ENCODE data around the gene MTARC2. TPM values are rescaled to one million over a fixed set of nuclear protein-coding genes. Genes with fewer than 3 reads are reported as not detected.

The MTARC2 gene
- total and polyA plus RNA-seq, 10 donors: 4.8 to 27.2 (median 15.3) TPM

DNA sequence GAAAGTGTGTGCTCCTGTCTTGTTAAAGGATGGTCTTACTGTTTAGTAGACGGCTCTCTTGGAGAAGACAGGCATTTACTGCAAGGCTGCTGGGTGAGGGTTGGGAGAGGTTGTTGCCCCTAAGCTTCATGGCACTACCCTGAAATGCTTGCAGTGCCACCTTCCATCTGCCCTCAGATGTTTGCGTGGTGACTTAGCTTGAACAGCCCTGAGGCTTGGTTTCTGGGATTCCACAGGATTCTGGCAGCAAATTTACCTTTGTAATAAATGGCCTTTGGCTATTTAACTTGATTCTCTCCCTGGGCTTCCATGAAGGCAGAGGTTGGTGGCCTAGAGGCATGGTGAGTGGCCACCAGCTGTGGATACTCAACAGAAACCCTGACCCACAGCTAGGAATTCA lies 50.2 kb downstream of the MTARC2 start:
- WGBS, 5 donors: 93 to 100% (median 100%) methylated on average over 2 of the region's 2 CpGs
- intact Hi-C loops (cut with DNase I; ENCODE audit: low total_unique reads): no loop called here
- DNase-seq: no peak
- H3K4me3 ChIP-seq: no peak overlapping the region
- H3K4me1 ChIP-seq: no peaks in the 10 kb centered on the region
- TF ChIP-seq, protein P1, sequence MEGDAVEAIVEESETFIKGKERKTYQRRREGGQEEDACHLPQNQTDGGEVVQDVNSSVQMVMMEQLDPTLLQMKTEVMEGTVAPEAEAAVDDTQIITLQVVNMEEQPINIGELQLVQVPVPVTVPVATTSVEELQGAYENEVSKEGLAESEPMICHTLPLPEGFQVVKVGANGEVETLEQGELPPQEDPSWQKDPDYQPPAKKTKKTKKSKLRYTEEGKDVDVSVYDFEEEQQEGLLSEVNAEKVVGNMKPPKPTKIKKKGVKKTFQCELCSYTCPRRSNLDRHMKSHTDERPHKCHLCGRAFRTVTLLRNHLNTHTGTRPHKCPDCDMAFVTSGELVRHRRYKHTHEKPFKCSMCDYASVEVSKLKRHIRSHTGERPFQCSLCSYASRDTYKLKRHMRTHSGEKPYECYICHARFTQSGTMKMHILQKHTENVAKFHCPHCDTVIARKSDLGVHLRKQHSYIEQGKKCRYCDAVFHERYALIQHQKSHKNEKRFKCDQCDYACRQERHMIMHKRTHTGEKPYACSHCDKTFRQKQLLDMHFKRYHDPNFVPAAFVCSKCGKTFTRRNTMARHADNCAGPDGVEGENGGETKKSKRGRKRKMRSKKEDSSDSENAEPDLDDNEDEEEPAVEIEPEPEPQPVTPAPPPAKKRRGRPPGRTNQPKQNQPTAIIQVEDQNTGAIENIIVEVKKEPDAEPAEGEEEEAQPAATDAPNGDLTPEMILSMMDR (IDR thresholded peaks at IDR 0.05 in 8 of 11, conservative IDR thresholded peaks at IDR 0.05 in 3 of 11): no peak
- TF ChIP-seq POLR2A (IDR thresholded peaks at IDR 0.05): no peak
- no peak for TF ChIP-seq POLR2AphosphoS5 (IDR thresholded peaks at IDR 0.05)
- H3K27me3 ChIP-seq (replicated peaks in 1 of 7): no peaks in the 10 kb centered on the region
- H3K27ac ChIP-seq: no peak overlapping the region
- H3K9me3 ChIP-seq: no peaks in the 10 kb centered on the region
- peaks cover 0 to 71% (median 0%) of the 10 kb centered on the region in 6 donors for H3K36me3 ChIP-seq

DNA sequence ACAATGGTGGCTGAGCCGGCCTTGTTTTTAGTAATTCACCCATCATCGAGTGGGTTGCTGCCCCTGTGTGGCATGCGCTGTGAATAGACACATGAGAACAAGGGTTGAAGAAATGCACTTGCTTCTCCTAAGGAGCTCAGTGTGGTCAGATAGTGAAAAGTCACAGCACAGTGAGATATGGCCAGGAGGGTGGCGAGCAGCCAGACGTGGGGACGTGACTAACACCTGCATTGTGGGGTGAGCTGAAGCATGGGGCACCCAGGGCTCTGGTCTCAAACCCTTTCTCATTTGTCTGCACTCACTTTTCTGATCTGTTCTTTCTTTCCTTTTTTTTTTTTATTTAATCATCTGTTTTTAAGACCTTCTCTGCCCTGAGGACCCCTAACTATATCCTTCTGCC lies 52.1 kb downstream of the MTARC2 start:
- DNase-seq: no peak
- intact Hi-C loops (cut with DNase I; ENCODE audit: low total_unique reads): no loop called here
- TF ChIP-seq POLR2A (IDR thresholded peaks at IDR 0.05): no peak
- TF ChIP-seq, protein P1 (IDR thresholded peaks at IDR 0.05 in 8 of 11, conservative IDR thresholded peaks at IDR 0.05 in 3 of 11): no peak
- no peak for TF ChIP-seq POLR2AphosphoS5 (IDR thresholded peaks at IDR 0.05)
- Histone ChIP-seq H3K4me3 (no peak overlapping the region), H3K27ac (no peak overlapping the region), H3K36me3 (peaks cover 0 to 77% (median 0%) of the 10 kb centered on the region in 6 donors), H3K4me1 (peaks cover 0 to 19% (median 0%) of the 10 kb centered on the region in 6 donors), H3K9me3 (no peaks in the 10 kb centered on the region), H3K27me3 (replicated peaks in 1 of 7) (no peaks in the 10 kb centered on the region)
- WGBS, 5 donors: 84 to 93% (median 92%) methylated on average over 6 of the region's 6 CpGs

DNA sequence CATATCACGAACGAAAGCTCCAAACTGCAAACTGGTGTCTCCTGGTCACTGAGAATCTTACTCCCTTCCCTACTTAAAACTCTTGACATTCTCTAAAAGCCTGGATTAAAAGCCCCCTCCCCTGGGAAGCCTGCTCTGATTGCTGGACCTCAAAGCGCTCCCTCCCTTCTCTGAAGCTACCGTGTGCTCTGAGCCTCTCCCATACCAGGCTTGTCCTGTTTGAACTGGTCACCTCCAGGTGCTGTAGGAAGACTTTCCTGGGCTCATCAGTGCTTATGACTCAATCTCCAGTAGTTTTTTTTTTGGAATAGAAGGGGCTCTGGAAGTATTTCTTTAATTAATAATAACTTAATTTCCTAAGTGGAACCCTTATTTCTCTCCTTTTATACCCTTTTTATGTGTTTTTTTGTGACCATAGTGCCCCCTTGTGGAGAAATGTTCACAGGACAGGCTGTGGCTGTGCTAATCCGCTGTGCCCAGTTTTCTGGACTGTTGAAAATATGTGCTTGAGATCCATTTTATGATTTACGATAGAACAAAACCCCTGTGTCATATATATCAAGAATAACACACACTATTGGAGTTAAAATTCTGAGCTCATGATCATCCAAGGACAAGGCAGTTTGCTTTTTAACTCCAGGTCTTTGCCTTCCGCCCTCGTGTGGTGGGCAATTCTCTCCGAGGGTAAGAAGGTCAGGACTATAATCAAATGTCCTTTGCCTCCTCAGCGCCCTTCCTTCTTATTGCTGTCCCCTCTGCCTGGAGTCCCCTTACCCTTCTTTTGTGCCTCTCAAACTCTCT lies 55.5 kb downstream of the MTARC2 start:
- intact Hi-C loops (cut with DNase I; ENCODE audit: low total_unique reads): no loop called here
- TF ChIP-seq, protein P1 (IDR thresholded peaks at IDR 0.05 in 8 of 11, conservative IDR thresholded peaks at IDR 0.05 in 3 of 11): peak; percentile 36 to 88 (median 71)
- no peak for TF ChIP-seq POLR2A (IDR thresholded peaks at IDR 0.05)

DNA sequence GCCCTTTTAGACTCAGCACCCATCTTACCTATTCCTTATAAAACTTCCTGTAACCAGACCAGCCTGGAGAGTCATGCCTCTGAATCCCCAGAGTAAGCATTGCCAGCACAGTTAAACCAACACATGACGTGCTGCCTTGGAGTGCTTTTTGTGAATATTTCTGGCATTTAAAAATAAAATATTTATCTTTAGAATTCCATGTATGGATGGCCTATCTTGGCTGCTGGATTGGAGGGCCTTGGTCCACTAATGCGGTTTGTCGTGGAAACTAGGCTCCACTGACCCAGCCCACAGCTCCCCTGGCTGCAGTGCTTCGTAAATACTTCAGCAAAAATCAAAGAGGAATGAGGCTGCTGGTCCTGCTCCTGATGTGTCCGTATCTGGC lies 56.1 kb downstream of the MTARC2 start:
- no peak for TF ChIP-seq POLR2A (IDR thresholded peaks at IDR 0.05)
- no peak for TF ChIP-seq POLR2AphosphoS5 (IDR thresholded peaks at IDR 0.05)
- TF ChIP-seq, protein P1 (IDR thresholded peaks at IDR 0.05 in 8 of 11, conservative IDR thresholded peaks at IDR 0.05 in 3 of 11): no peak
- Histone ChIP-seq H3K4me3 (no peak overlapping the region), H3K27me3 (replicated peaks in 1 of 7) (peaks cover 0 to 11% (median 0%) of the 10 kb centered on the region in 7 donors), H3K36me3 (peaks cover 0 to 83% (median 0%) of the 10 kb centered on the region in 6 donors), H3K9me3 (no peaks in the 10 kb centered on the region), H3K27ac (no peak overlapping the region), H3K4me1 (peaks cover 0 to 21% (median 0%) of the 10 kb centered on the region in 6 donors)
- DNase-seq: no peak
- intact Hi-C loops (cut with DNase I; ENCODE audit: low total_unique reads): no loop called here
- WGBS, 5 donors: 73 to 86% (median 84%) methylated on average over 5 of the region's 5 CpGs

More for the DNA sequence above, 55.5 kb downstream of the MTARC2 start:
- peaks cover 0 to 83% (median 0%) of the 10 kb centered on the region in 6 donors for H3K36me3 ChIP-seq
- no peak overlapping the region for H3K27ac ChIP-seq
- H3K9me3 ChIP-seq: no peaks in the 10 kb centered on the region
- H3K4me1 ChIP-seq: peaks cover 0 to 21% (median 0%) of the 10 kb centered on the region in 6 donors
- H3K4me3 ChIP-seq: no peak overlapping the region
- no peak for DNase-seq
- WGBS, 5 donors: 78 to 85% (median 80%) methylated on average over 10 of the region's 10 CpGs
- H3K27me3 ChIP-seq (replicated peaks in 1 of 7): peaks cover 0 to 7% (median 0%) of the 10 kb centered on the region in 7 donors

All from spleen (tissue), 11 donors.